ENCODE results near the gene RELCH. TPM values are rescaled to one million over a fixed set of nuclear protein-coding genes. Genes with fewer than 3 reads are reported as not detected.

RELCH gene
- total and polyA plus RNA-seq, 10 of the 15 experiments (the other 5 are each of a cell fraction or from before 2014, with no cell fraction given): 3.1 to 23.6 (median 14.5) TPM

DNA sequence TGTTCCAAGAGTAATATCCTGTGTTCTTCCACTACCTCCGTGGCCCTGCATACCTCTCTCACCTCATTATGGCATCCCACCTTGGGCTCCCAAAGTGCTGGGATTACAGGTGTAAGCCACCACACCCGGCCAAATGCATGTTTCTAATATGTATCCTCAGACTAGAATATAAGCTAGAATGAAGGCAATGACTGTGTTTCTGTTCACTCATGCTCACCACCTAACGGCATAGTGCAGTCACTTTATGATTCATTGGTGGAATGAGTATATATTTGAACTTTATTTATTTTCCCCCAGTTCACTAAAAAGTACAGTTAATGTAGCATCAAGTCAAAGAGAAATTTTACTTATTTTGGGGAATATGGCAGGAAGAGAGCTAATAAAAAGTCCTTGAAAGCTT is 11.5 kb upstream of the RELCH start:
- ATAC-seq: no peak; the same call in 2 of the 3 replicates

More for the DNA sequence above, 11.5 kb upstream of the RELCH start:
- Histone ChIP-seq H3K9me3 (replicated peaks; ENCODE audit: control insufficient read depth, insufficient read depth, low read length) (no peaks in the 10 kb centered on the region), H3K4me1 (ENCODE audit: control insufficient read depth, insufficient read depth, low read length) (no peaks in the 10 kb centered on the region), H3K4me2 (ENCODE audit: control insufficient read depth, insufficient read depth) (no peak overlapping the region), H3K79me2 (ENCODE audit: control insufficient read depth, insufficient read depth, low read length) (no peaks in the 10 kb centered on the region), H3K27me3 (replicated peaks in 1 of 2; ENCODE audit: control insufficient read depth in 2 of 2, insufficient read depth in 2 of 2, low read length in 1 of 2) (no peaks in the 10 kb centered on the region), H3K27ac (ENCODE audit: control insufficient read depth, insufficient read depth) (no peak overlapping the region), H3K4me3 (no peak overlapping the region), H3K9ac (ENCODE audit: control insufficient read depth, insufficient read depth, low read length) (no peak overlapping the region), H2AFZ (ENCODE audit: control insufficient read depth, low read depth, low read length) (no peak overlapping the region), H3K36me3 (ENCODE audit: control insufficient read depth in 2 of 2, insufficient read depth in 2 of 2, low read length in 1 of 2) (no peaks in the 10 kb centered on the region), H4K20me1 (ENCODE audit: control insufficient read depth, insufficient read depth) (no peaks in the 10 kb centered on the region)
- WGBS (ENCODE audit: insufficient coverage, insufficient replicate concordance, low lambda C conversion rate, missing lambda C conversion rate): 63% methylated on average over 3 of the region's 3 CpGs
- DNase-seq (ENCODE audit: low read depth, low spot score) (no peak), FAIRE-seq (no peak)
- in situ Hi-C loops (cut with MboI): no loop called here
- CTCF ChIA-PET: interaction anchor here (1.5 to 3.0 kb wide), 3 partner anchors 8 to 409 kb away, joined by 4 to 18 read pairs (median 8); no protein-coding TSS in a partner anchor
- POLR2A ChIA-PET: interaction anchor here (0.6 kb wide), 1 partner anchor 175 kb away, joined by 3 read pairs; no protein-coding TSS in a partner anchor
- RAD21 ChIA-PET (ENCODE audit: unreplicated experiment): no interaction called here
- intact Hi-C loops (cut with micrococcal nuclease; ENCODE audit: unreplicated experiment): no loop called here
- no TSS peak for BruUV-seq (replicated peaks)
- TF ChIP-seq BCLAF1 (IDR thresholded peaks at IDR 0.05) (no peak), NRF1 (conservative IDR thresholded peaks at IDR 0.05; ENCODE audit: low read depth, low read length) (no peak), USF2 (IDR thresholded peaks at IDR 0.05; ENCODE audit: borderline replicate concordance, low read depth, low read length) (no peak), GATAD2B (conservative IDR thresholded peaks at IDR 0.05; ENCODE audit: low read depth) (no peak), PML (IDR thresholded peaks at IDR 0.05; ENCODE audit: low read length) (no peak), BHLHE40 (IDR thresholded peaks at IDR 0.05; ENCODE audit: borderline replicate concordance in 1 of 2, low read depth in 2 of 2, low read length in 1 of 2) (no peak), ZNF217 (IDR thresholded peaks at IDR 0.05) (no peak)
- TF ChIP-seq, protein P1, sequence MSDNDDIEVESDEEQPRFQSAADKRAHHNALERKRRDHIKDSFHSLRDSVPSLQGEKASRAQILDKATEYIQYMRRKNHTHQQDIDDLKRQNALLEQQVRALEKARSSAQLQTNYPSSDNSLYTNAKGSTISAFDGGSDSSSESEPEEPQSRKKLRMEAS (IDR thresholded peaks at IDR 0.05; ENCODE audit: low read depth, low read length): no peak
- SMC1A ChIA-PET (ENCODE audit: uncharacterized antibody, unreplicated experiment): interaction anchor here (2.6 kb wide), 1 partner anchor 74 kb away, joined by 12 read pairs; no protein-coding TSS in a partner anchor
